Activated CD8-positive, alpha-beta T cell treated with anti-CD3 and anti-CD28 coated beads for 36 hours (primary cell): Measurements from ENCODE around the gene TPST1. TPM values are rescaled to one million over a fixed set of nuclear protein-coding genes. Genes with fewer than 3 reads are reported as not detected.

Experiments used
- ATAC-seq: fragments of 200-7000 bp; cut with Tn5 transposase; one replicate; pipeline ENCODE4 v1.10.0; 2021; ENCODE audit warnings: mild to moderate bottlenecking, moderate library complexity
- CTCF ChIA-PET: fragments of 350-600 bp; sonication (Branson Sonifier 250); formaldehyde crosslinking; loops from one replicate; lab custom pipeline; 2021; ENCODE audit warnings: antibody characterized with exemption; lab: Charles Lee
- POLR2A ChIA-PET: fragments of 350-600 bp; sonication (Branson Sonifier 250); formaldehyde crosslinking; loops from one replicate; lab custom pipeline; 2021; ENCODE audit warnings: antibody characterized with exemption; lab: Charles Lee
- DNase-seq: peaks from one replicate; pipeline ENCODE4 v3.0.0-alpha.2; 2020
- H3K27ac Mint-ChIP-seq: one replicate; pipeline ENCODE4 v1.8.0; 2021; ENCODE audit warnings: mild to moderate bottlenecking, mixed read lengths
- H3K27me3 Mint-ChIP-seq: one replicate; pipeline ENCODE4 v1.8.0; 2021; ENCODE audit warnings: mixed read lengths
- H3K36me3 Mint-ChIP-seq: one replicate; pipeline ENCODE4 v1.8.0; 2021; ENCODE audit warnings: low read depth, mixed read lengths
- H3K4me1 Mint-ChIP-seq: one replicate; pipeline ENCODE4 v1.8.0; 2021; ENCODE audit warnings: low read depth, mixed read lengths
- H3K4me3 Mint-ChIP-seq: one replicate; pipeline ENCODE4 v1.8.0; 2021; ENCODE audit warnings: mild to moderate bottlenecking, moderate library complexity, mixed read lengths
- H3K9me3 Mint-ChIP-seq: one replicate; pipeline ENCODE4 v1.8.0; 2021; ENCODE audit warnings: mixed read lengths
- intact Hi-C: fragments of 100-400 bp; cut with micrococcal nuclease; formaldehyde crosslinking; loops from one replicate; pipeline ENCODE4 v1.10.0; 2022
- total RNA-seq, 2 experiments: library from RNA; stranded (reverse); gene quantifications; one replicate each; pipeline ENCODE4 v1.2.3, GENCODE V29; 2021
- TF ChIP-seq, protein P1 (sequence below): fragments of 200-600 bp; IDR thresholded peaks from one replicate; pipeline ENCODE4 v1.8.0; 2022; ENCODE audit warnings: antibody characterized with exemption, mild to moderate bottlenecking

The TPST1 gene
- total RNA-seq, 2 experiments from 2014 or later = 2.4 TPM

DNA sequence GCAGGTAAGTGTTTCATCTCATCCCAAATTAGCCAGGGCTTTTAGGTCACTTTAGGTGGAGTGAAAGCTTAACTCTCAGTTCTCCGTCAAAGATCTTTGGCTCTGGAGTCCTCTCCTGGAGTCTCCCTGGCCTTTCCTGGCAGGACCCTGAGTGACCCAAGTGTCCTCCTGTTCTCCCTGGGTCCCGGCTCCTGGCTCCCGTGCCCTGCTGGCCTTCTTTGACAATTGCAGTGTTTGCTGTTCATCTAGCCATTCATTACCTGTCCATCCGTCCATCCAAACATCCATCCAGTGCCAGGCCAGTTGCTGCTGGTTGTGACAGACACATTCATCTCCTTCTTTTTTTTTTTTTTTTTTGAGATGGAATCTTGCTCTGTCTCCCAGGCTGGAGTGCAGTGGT is 6.2 kb upstream of the TPST1 start:
- ChIA-PET POLR2A (no interaction called here), CTCF (no interaction called here)
- H3K27me3 Mint-ChIP-seq = no peaks in the 10 kb centered on the region

DNA sequence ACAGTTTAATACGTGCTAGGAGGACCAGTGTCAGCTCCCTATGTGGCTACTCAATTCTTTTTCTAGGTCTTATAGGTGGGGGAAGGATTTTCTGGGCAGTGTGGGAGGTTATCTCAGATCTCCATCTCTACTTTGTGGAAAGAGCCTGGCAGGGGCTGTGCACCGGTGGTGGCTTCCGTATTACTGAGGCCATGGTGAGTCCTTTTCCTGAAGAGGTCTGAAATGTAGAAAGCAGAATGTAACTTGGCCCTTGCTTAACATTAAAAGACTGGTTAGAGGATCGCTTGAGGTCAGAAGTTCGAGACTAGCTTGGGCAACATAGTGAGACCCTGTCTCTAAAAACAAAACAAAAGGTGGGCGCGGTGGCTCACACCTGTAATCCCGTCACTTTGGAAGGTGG is 2.7 kb upstream of the TPST1 start:
- CTCF ChIA-PET = no interaction called here
- no peak overlapping the region for H3K4me3 Mint-ChIP-seq
- peaks cover 11% of the 10 kb centered on the region for H3K27me3 Mint-ChIP-seq
- POLR2A ChIA-PET = no interaction called here
- no peaks in the 10 kb centered on the region for H3K36me3 Mint-ChIP-seq
- DNase-seq (no peak), ATAC-seq (no peak)
- H3K27ac Mint-ChIP-seq = no peak overlapping the region
- TF ChIP-seq, protein P1, sequence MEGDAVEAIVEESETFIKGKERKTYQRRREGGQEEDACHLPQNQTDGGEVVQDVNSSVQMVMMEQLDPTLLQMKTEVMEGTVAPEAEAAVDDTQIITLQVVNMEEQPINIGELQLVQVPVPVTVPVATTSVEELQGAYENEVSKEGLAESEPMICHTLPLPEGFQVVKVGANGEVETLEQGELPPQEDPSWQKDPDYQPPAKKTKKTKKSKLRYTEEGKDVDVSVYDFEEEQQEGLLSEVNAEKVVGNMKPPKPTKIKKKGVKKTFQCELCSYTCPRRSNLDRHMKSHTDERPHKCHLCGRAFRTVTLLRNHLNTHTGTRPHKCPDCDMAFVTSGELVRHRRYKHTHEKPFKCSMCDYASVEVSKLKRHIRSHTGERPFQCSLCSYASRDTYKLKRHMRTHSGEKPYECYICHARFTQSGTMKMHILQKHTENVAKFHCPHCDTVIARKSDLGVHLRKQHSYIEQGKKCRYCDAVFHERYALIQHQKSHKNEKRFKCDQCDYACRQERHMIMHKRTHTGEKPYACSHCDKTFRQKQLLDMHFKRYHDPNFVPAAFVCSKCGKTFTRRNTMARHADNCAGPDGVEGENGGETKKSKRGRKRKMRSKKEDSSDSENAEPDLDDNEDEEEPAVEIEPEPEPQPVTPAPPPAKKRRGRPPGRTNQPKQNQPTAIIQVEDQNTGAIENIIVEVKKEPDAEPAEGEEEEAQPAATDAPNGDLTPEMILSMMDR = no peak
- H3K4me1 Mint-ChIP-seq = peaks cover 26% of the 10 kb centered on the region
- intact Hi-C loops = no loop called here
- H3K9me3 Mint-ChIP-seq = no peaks in the 10 kb centered on the region

More for the DNA sequence above, 6.2 kb upstream of the TPST1 start:
- Mint-ChIP-seq H3K4me1 (peaks cover 4% of the 10 kb centered on the region), H3K36me3 (no peaks in the 10 kb centered on the region), H3K9me3 (no peaks in the 10 kb centered on the region), H3K27ac (no peak overlapping the region), H3K4me3 (no peak overlapping the region)
- intact Hi-C loops = no loop called here
- DNase-seq (no peak), ATAC-seq (no peak)
- TF ChIP-seq, protein P1 = no peak

DNA sequence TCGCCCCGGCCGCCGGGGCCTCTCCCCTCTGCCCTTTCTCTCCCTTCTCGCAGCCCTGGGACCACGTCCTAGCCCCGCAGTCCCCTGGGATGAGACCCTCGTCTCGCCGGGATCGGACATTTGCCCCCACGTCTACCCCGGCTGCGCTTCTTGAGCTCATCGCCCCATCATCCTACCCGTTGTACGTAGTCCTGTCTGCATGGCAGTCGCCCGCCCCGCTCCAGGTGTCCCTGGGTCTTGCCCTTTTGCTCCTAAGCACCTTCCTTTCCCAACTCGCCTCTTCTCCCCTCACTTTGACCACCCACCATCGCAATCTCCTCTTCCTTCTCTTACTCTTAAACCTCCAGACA is 582 bp downstream of the TPST1 start:
- Mint-ChIP-seq H3K36me3 (no peaks in the 10 kb centered on the region), H3K27ac (peak overlapping the region; percentile 66), H3K27me3 (peaks cover 11% of the 10 kb centered on the region), H3K4me1 (peaks cover 34% of the 10 kb centered on the region), H3K4me3 (peak overlapping the region; percentile 86), H3K9me3 (no peaks in the 10 kb centered on the region)
- POLR2A ChIA-PET = no interaction called here
- ATAC-seq (no peak), DNase-seq (peak; percentile 11)
- CTCF ChIA-PET = interaction anchor here (2.0 kb wide), 1 partner anchor 224 kb away, joined by 5 read pairs; the partner anchor contains the start of gene GUSB
- TF ChIP-seq, protein P1 = no peak
- intact Hi-C loops = no loop called here

DNA sequence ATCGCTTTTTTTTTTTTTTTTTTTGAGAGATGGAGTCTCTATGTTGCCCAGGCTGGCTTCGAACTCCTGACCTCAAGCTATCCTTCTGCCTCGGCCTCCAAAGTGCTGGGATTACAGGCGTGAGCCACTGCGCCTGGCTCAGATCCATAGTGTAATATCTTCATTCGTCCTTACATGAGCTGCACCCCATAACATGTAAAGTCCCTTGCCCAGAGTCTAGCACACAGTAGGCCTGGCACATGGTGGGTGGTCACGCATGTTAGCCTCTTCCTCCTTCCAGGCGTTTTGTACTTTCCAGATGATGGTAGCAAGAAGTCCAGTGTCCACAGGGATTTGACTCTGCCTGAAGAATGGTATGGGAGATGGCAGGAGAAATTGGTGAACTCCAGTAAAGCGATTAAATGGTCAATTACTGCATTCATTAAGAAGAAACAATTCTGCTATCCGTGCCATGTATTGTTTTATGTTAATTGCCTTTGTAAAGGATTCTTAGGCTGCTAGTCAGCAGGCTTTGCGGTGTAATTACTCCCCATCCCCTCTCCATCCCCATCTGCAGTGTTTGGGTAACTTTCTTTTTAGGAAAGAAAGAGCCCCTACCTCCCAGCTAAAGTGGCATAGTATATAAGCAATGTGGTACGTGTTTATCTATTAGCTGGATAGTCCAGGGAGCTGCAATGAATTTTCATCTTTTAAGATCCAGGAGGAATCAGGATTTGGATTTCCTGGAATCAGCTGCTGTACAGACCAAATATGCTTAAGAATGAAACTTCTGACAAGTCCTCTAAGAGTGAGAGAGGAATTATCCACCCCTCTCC is 1.2 kb downstream of the TPST1 start:
- Mint-ChIP-seq H3K27me3 (peaks cover 11% of the 10 kb centered on the region), H3K9me3 (no peaks in the 10 kb centered on the region), H3K27ac (peak overlapping the region; percentile 66), H3K36me3 (no peaks in the 10 kb centered on the region), H3K4me1 (peaks cover 34% of the 10 kb centered on the region), H3K4me3 (peak overlapping the region; percentile 86)
- TF ChIP-seq, protein P1 = no peak
- ChIA-PET POLR2A (no interaction called here), CTCF (interaction anchor here (1.1 to 2.0 kb wide), 2 partner anchors 13 to 225 kb away, joined by 3 to 5 read pairs; partner anchors contain the start of gene GUSB)
- intact Hi-C loops = no loop called here
- DNase-seq = no peak
- no peak for ATAC-seq

DNA sequence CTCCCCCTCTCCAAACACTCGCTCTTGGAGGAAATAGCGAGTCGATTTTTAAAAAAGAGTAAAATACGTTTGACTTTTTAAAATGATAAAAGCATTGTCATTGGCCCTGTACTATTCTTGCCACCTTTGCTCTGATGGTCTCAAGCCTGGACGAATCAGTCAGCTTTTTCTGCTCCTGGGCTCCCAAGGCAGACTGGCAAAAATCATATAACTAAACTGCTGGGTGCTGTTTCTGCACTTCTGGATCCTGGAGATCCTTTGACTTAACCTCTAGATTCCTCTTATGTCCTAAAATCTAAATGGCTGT is 1.8 kb downstream of the TPST1 start:
- Mint-ChIP-seq H3K27me3 (peaks cover 11% of the 10 kb centered on the region), H3K9me3 (no peaks in the 10 kb centered on the region), H3K27ac (no peak overlapping the region), H3K4me1 (peaks cover 34% of the 10 kb centered on the region), H3K4me3 (peak overlapping the region; percentile 13), H3K36me3 (no peaks in the 10 kb centered on the region)
- ChIA-PET CTCF (interaction anchor here (1.1 to 2.0 kb wide), 2 partner anchors 13 to 225 kb away, joined by 3 to 5 read pairs; partner anchors contain the start of gene GUSB), POLR2A (no interaction called here)
- TF ChIP-seq, protein P1 = no peak
- DNase-seq (no peak), ATAC-seq (no peak)
- intact Hi-C loops = no loop called here
